HG02970 (cell line): Measurements from ENCODE around the gene ZNF253.
"Not testable (repeated sequence)": the region's sequence is repeated elsewhere in the genome, so short reads cannot be mapped to it uniquely, and the experiment has no call there.

Experiments used
- ATAC-seq: cut with Tn5 transposase; IDR thresholded peaks from one replicate; pipeline ENCODE4 v1.9.1; 2021; ENCODE audit warnings: mild to moderate bottlenecking, moderate library complexity, moderate number of reproducible peaks; ENCODE audit not compliant: unreplicated experiment, low FRiP score

Gene ZNF253

GRCh38 chr19:19865750-19866610, at the start of gene ZNF253:
Gene ZNF253, plus strand, starts transcription at chr19:19865882. Its CDS starts 115 bp downstream, at chr19:19865997.
- peak; percentile 86 for ATAC-seq

- no peak for ATAC-seq
Observed at GRCh38 chr19:19816679-19817078, 49.0 kb upstream of the ZNF253 start.

DNA sequence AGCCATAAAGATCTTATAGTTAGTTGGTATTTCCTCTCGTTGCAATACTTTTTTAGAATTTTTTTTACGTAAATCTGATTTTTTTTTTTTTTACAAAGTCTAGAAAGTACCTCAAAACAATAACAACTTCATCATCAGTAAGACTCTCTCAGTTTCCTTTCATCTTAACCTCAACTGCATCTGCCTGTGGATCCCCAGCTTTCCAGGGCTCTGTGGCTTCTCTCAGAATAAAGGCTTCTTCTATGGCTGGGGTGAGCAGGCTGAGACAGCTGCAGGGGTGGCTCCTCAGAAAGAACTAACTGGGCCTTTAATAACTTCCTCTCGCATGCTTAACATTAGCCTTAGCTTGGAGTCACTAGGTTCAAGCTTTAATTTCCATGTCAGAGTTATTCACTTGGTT, 48.3 kb upstream of the ZNF253 start:
- no peak for ATAC-seq

DNA sequence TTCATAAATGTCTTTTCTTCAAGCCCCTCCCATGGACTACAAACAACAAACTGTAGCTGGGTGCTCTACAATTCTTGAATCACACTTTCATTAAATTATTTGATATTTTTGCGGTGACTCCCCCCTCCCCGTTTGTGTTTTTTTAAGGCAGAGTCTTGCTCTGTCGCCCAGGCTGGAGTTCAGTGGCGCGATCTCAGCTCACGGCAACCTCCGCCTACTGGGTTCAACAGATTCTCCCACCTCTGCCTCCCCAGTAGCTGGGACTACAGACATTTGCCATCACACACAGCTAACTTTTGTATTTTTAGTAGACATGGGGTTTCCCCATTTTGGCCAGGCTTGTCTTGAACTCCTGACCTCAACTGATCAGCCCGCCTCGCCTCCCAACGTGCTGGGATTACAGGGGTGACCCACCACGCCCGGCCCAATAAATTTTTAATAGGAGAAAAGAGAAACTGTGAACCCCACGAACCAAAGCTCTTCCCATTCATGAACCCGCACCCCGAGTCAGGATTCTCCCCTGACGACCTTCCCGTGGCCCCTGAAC, 44.8 kb upstream of the ZNF253 start:
- no peak for ATAC-seq

- ATAC-seq, result peak; percentile 89
Observed at GRCh38 chr19:19821366-19821951, 44.2 kb upstream of the ZNF253 start, which contains the start of gene ZNF506. Gene ZNF506, minus strand, starts transcription at chr19:19821750. Its CDS starts 147 bp downstream, at chr19:19821603.

GRCh38 chr19:19821976-19822375, 43.7 kb upstream of the ZNF253 start:
- peak; percentile 13 for ATAC-seq

DNA sequence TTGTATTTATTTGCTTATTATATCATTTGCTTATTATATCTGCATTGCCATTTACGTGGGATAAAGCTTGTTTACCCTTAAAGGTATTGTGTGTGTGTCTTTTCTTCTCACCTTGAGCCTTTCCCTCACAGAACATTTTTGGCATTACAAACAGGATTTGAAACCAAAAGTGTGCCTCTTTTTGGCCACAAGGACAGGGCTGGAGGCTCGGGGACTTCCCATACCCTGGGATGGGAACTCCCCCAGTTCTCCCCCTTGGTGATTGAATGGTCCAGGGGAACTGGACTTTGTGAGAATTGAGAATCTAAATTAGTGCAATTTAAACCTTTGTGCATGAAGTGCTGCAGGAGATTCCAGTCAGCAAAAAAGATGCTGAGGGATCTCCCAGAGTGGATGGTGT, 41.8 kb upstream of the ZNF253 start:
- no peak for ATAC-seq

DNA sequence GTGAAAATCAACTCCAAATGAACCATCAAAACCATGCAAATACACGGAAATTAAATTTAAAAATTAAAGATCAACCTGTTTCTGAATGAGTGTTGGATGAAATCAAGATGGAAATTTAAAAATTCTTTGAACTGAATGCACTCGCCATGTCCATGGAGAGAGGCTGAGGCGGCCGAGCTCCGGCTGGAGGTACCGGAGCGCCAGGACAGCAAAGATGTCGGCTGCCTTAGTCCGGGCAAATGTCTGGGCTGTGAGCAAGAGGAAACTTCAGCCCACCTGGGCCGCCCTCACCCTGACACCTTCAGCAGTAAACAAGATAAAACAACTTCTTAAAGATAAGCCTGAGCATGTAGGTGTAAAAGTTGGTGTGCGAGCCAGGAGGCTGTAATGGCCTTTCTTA, 38.8 kb upstream of the ZNF253 start:
- no peak for ATAC-seq

DNA sequence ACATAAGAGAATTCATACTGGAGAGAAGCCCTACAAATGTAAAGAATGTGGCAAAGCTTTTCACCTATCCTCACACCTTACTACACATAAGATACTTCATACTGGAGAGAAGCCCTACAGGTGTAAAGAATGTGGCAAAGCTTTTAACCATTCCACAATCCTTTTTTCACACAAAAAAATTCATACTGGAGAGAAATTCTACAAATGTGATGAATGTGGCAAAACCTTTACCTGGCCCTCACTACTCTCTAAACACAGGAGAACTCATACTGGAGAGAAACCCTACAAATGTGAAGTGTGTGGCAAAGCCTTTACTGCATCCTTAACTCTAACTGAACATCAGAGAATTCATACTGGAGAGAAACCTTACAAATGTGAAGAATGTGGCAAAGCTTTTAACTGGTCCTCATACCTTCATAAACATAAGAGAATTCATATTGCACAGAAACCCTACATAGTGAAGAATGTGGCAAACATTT, 30.1 kb upstream of the ZNF253 start:
- ATAC-seq, result no peak

DNA sequence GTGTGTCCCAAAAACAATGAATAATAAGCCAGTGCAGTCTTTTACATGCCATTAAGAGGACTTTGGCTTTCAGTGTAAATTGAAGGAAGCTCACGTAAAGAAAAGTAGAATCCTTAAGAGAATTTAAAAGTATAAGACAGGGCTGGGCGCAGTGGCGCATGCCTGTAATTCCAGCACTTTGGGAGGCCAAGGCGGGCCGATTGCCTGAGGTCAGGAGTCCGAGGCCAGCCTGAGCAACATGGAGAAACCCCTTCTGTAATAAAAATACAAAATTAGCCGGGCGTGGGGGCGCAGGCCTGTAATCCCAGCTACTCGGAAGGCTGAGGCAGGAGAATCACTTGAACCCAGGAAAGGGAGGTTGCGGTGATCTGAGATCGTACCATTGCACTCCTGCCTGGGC, 17.9 kb upstream of the ZNF253 start:
- no peak for ATAC-seq

GRCh38 chr19:19849056-19849455, 16.6 kb upstream of the ZNF253 start:
- no peak for ATAC-seq

GRCh38 chr19:19851740-19852139, 13.9 kb upstream of the ZNF253 start:
- not testable (repeated sequence) for ATAC-seq

- ATAC-seq, result no peak
Observed at GRCh38 chr19:19858751-19859150, 6.9 kb upstream of the ZNF253 start.

DNA sequence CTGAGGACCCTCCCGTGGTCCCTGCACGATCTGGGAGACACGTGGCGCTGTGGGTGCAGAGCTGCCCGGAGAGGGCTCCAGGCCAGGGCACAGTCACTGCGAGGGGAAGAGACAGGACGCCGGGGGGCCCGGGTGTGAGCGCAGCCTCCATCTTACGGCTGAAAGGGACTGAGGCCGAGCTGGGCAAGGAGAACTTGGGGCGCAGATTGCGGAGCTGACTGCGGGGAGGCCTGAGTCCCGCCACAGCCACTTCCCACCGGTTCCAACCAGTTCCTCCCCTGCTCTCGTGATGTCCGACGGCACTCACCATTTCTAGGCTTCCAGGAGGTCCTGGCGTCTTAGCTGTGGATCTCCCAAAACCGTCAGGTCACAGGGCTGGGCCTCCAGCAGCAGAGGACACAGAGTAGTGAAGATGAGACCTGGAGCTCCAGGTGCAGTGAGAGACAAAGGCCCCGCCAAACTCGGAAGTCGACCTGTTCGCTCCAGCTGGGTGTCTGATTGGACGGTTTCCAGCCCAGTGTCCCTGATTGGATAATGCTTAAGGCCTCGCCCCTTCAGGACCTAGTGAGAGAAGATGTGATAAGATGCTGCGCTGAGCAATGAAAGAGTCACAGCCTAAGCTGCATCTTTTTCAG, 4.8 kb upstream of the ZNF253 start:
- ATAC-seq, result no peak

DNA sequence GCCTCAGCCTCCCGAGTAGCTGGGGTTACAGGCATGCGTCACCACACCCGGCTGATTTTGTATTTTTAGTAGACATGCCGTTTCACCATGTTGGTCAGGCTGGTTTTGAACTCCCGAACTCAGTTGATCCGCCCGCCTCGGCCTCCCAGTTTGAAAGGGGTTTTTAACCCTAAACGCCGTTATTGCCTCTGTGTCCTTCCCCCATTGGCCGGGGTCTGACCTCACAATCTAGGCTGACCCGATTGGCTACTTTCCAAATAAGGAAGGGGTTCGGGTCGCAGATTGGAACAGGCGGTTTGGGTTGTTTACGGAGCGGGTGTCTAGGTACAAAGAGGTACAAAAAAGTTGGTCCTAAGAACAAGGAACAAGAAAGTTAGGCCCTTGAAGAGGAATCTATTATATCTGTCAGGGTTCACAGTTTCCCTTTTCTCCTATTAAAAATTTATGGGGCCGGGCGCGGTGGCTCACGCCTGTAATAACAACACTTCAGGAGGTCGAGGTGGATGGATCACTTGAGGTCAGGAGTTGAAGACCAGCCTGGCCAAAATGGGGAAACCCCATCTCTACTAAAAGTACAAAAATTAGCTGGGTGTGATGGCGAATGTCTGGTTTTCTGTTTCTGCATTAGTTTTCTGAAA, 1.0 kb downstream of the ZNF253 start:
- peak; percentile 19 for ATAC-seq

DNA sequence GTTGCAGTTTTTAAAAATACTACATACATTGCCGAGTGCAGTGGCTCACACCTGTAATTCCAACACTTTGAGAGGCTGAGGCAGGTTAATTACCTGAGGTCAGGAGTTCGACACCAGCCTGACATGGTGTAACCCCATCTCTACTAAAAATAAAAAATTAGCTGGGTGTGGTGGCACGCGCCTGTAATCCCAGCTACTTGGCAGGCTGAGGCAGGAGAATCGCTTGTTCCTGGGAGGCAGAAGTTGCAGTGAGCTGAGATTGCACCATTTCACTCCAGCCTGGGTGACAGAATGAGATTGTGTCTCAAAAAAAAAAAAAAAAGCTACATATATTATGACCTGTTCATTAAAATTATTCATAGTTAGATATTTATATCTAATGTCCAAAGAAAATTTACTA, 4.4 kb downstream of the ZNF253 start:
- ATAC-seq, result not testable (repeated sequence)

DNA sequence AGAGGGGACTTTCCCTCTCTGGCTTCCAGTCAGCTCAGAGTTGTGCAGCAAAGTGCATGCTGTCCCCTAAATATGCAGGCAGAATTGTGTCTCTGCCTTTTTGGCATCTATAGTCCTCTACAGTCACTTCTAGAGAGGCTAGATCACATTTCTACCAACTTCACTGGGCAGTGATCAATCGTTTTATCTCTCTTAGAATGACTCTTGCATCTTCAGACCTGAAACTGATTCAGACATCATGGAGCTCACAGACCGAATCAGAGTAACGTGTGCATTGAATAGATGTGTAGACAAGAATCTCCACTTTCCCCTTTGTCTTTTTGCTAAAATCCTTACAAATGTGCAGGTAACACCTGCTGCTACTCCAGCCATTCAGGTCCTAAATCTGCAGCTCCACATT, 6.2 kb downstream of the ZNF253 start:
- ATAC-seq, result no peak

- ATAC-seq, result no peak
Observed at GRCh38 chr19:19873381-19873780, 7.7 kb downstream of the ZNF253 start.

- ATAC-seq, result no peak
Observed at GRCh38 chr19:19877724-19878123, 12.0 kb downstream of the ZNF253 start.

GRCh38 chr19:19884583-19884982, 18.9 kb downstream of the ZNF253 start:
- ATAC-seq, result no peak
